Skeletal muscle satellite cell (primary cell): ENCODE measurements around the gene ASIC5.
"Not testable (repeated sequence)": the region's sequence is repeated elsewhere in the genome, so short reads cannot be mapped to it uniquely, and the experiment has no call there.

Experiments
- H3K27me3 ChIP-seq: 2 replicates; pipeline ENCODE4 v1.7.0; 2013; ENCODE audit warnings: low read length; ENCODE audit not compliant: control insufficient read depth, insufficient read depth
- H3K36me3 ChIP-seq: 2 replicates; pipeline ENCODE4 v1.7.0; 2013; ENCODE audit warnings: mild to moderate bottlenecking, control low read depth, low read length; ENCODE audit not compliant: insufficient read depth
- H3K4me1 ChIP-seq: 2 replicates; pipeline ENCODE4 v1.7.0; 2013; ENCODE audit warnings: low read length; ENCODE audit not compliant: control insufficient read depth, insufficient read depth
- H3K4me2 ChIP-seq: 2 replicates; pipeline ENCODE4 v1.7.0; 2013; ENCODE audit warnings: mild to moderate bottlenecking, low read length
- H3K4me3 ChIP-seq: 2 replicates; pipeline ENCODE4 v1.7.0; 2013; ENCODE audit warnings: low read length
- H3K9ac ChIP-seq: 2 replicates; pipeline ENCODE4 v1.7.0; 2013; ENCODE audit warnings: mild to moderate bottlenecking, low read depth, low read length, moderate library complexity
- H3K9me3 ChIP-seq: replicated peaks from 2 replicates; pipeline ENCODE4 v1.7.0; 2013; ENCODE audit warnings: mild to moderate bottlenecking, control low read depth, low read length

The ASIC5 gene

GRCh38 chr4:155799116-155799793 is 66.8 kb downstream of the ASIC5 start:
- Histone ChIP-seq H3K9me3 (no peaks in the 10 kb centered on the region), H3K36me3 (no peaks in the 10 kb centered on the region), H3K4me3 (no peak overlapping the region), H3K4me2 (no peak overlapping the region), H3K27me3 (no peaks in the 10 kb centered on the region), H3K9ac (no peak overlapping the region), H3K4me1 (no peaks in the 10 kb centered on the region)

GRCh38 chr4:155797581-155797980 is 68.5 kb downstream of the ASIC5 start:
- not testable (repeated sequence) for H3K4me3 ChIP-seq, H3K36me3 ChIP-seq

GRCh38 chr4:155795991-155796390 is 70.1 kb downstream of the ASIC5 start:
- Histone ChIP-seq H3K4me2 (no peak overlapping the region), H3K9me3 (no peaks in the 10 kb centered on the region), H3K27me3 (no peaks in the 10 kb centered on the region), H3K36me3 (no peaks in the 10 kb centered on the region), H3K4me3 (no peak overlapping the region), H3K4me1 (no peaks in the 10 kb centered on the region), H3K9ac (no peak overlapping the region)

More at GRCh38 chr4:155797581-155797980, 68.5 kb downstream of the ASIC5 start:
- not testable (repeated sequence) for H3K9me3 ChIP-seq, H3K4me2 ChIP-seq, H3K4me1 ChIP-seq, H3K9ac ChIP-seq, H3K27me3 ChIP-seq

- Histone ChIP-seq H3K9ac (no peak overlapping the region), H3K4me1 (no peaks in the 10 kb centered on the region), H3K9me3 (no peaks in the 10 kb centered on the region), H3K36me3 (no peaks in the 10 kb centered on the region), H3K4me2 (no peak overlapping the region), H3K27me3 (no peaks in the 10 kb centered on the region), H3K4me3 (no peak overlapping the region)
These were observed 71.4 kb downstream of the ASIC5 start for GRCh38 chr4:155794589-155795236.

GRCh38 chr4:155789982-155790381 is 76.1 kb downstream of the ASIC5 start:
- Histone ChIP-seq H3K9ac (no peak overlapping the region), H3K4me3 (no peak overlapping the region), H3K27me3 (no peaks in the 10 kb centered on the region), H3K36me3 (no peaks in the 10 kb centered on the region), H3K4me2 (no peak overlapping the region), H3K9me3 (no peaks in the 10 kb centered on the region), H3K4me1 (no peaks in the 10 kb centered on the region)

DNA sequence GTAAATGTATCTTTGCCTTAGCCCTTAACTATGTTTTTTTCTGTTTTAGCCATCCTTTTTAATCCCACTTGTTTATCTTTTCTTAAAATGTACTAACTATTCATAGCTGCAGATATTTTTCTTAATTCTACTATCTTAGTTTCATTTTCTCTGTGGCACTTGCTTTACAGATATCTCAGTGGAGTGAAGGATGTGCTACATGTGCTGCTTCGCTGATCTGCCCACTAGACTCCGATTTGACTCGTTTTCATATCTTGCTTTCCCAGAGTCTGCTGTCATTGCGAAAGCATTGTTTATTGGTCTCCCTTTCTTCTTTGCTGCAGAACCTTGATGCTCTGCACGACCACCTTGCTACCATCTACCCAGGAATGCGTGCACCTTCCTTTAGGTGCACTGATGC is 76.7 kb downstream of the ASIC5 start:
- H3K36me3 ChIP-seq: no peaks in the 10 kb centered on the region
- no peaks in the 10 kb centered on the region for H3K4me1 ChIP-seq
- no peaks in the 10 kb centered on the region for H3K9me3 ChIP-seq
- H3K4me3 ChIP-seq: no peak overlapping the region
- H3K4me2 ChIP-seq: no peak overlapping the region
- H3K9ac ChIP-seq: no peak overlapping the region
- no peaks in the 10 kb centered on the region for H3K27me3 ChIP-seq

DNA sequence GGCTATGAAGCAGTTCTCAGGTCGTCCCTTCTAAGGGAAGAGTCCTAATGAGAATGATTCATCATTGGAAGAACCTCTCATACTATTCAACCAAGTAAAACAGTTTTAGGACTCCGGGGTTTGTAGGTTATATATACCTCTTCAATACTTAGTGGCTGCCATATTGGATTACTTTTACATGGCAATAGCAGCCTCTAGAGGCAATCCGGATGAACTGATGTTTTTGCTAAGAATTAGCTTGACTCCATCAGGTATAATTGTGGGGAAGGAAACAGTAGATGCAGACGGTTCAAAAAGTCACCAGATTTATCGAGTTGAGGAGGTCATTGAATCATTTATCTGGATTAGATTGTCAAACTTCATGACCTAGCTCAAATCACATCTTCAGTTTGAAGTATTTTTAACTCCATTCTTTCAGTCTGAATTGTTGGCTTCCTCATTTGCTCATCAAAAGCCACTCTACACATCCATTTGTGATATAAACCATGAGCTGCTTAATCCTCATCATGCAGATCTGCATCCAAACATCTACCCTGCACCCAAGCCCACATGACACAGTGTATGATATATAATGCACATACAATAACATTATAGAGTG is 78.9 kb downstream of the ASIC5 start:
- Histone ChIP-seq H3K27me3 (no peaks in the 10 kb centered on the region), H3K9me3 (no peaks in the 10 kb centered on the region), H3K4me2 (no peak overlapping the region), H3K9ac (no peak overlapping the region), H3K4me3 (no peak overlapping the region), H3K4me1 (no peaks in the 10 kb centered on the region), H3K36me3 (no peaks in the 10 kb centered on the region)

DNA sequence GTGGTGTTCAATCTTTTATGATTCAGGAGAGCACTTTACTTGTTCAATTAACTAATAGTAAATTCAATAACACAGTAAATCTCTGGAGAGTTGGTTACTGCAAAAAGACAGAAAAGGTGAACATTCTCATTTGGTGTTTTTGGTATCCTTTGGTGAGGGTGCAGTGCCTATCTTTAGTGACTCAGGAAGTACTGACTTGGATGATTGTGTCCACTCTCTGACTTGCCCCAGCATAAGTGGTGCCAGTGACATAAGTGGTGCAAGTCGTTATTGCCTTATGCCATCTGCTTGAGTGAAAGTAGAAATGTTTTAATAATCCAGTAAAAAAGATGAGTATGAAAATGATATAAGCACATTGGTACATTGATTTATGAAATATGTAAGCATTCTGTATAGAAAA is 80.2 kb downstream of the ASIC5 start:
- Histone ChIP-seq H3K9ac (no peak overlapping the region), H3K4me1 (no peaks in the 10 kb centered on the region), H3K4me2 (no peak overlapping the region), H3K4me3 (no peak overlapping the region), H3K27me3 (no peaks in the 10 kb centered on the region), H3K9me3 (no peaks in the 10 kb centered on the region), H3K36me3 (no peaks in the 10 kb centered on the region)

GRCh38 chr4:155784637-155785036 is 81.4 kb downstream of the ASIC5 start:
- Histone ChIP-seq H3K27me3 (no peaks in the 10 kb centered on the region), H3K9ac (no peak overlapping the region), H3K4me2 (no peak overlapping the region), H3K4me1 (no peaks in the 10 kb centered on the region), H3K9me3 (no peaks in the 10 kb centered on the region), H3K36me3 (no peaks in the 10 kb centered on the region), H3K4me3 (no peak overlapping the region)

GRCh38 chr4:155781249-155781831 is 84.7 kb downstream of the ASIC5 start:
- H3K4me3 ChIP-seq: no peak overlapping the region
- H3K9ac ChIP-seq: no peak overlapping the region
- H3K4me2 ChIP-seq: no peak overlapping the region
- no peaks in the 10 kb centered on the region for H3K4me1 ChIP-seq
- no peaks in the 10 kb centered on the region for H3K9me3 ChIP-seq
- no peaks in the 10 kb centered on the region for H3K36me3 ChIP-seq
- H3K27me3 ChIP-seq: no peaks in the 10 kb centered on the region

- H3K4me3 ChIP-seq: no peak overlapping the region
- no peaks in the 10 kb centered on the region for H3K4me1 ChIP-seq
- H3K4me2 ChIP-seq: no peak overlapping the region
- H3K9ac ChIP-seq: no peak overlapping the region
- H3K36me3 ChIP-seq: no peaks in the 10 kb centered on the region
- no peaks in the 10 kb centered on the region for H3K9me3 ChIP-seq
- H3K27me3 ChIP-seq: no peaks in the 10 kb centered on the region
These were observed 85.3 kb downstream of the ASIC5 start for GRCh38 chr4:155780775-155781174.
